K562 (cell line): Measurements from ENCODE around the gene SRGAP3. TPM values are rescaled to one million over a fixed set of nuclear protein-coding genes. Genes with fewer than 3 reads are reported as not detected.
A peak's percentile ranks its signal among the peaks of the same experiment; 100 is the strongest.

ENCODE experiments used
- ARID1B ChIP-seq: fragments of 450-650 bp; IDR thresholded peaks from 2 replicates; pipeline ENCODE4 v1.6.1; 2016; ENCODE audit warnings: antibody characterized with exemption, mild to moderate bottlenecking, inconsistent platforms
- DACH1 ChIP-seq: fragments of 450-650 bp; IDR thresholded peaks from 2 replicates; pipeline ENCODE4 v1.6.1; 2018; ENCODE audit not compliant: partially characterized antibody
- FOXA3 ChIP-seq, 2 experiments: fragments of 450-650 bp in 1 of 2; sonication (generic) in 1 of 2; formaldehyde crosslinking; IDR thresholded peaks in 1 of 2; conservative IDR thresholded peaks in 1 of 2; 2 replicates each; pipeline versions ENCODE4 v1.4.0 to v1.8.0; 2020 to 2022; ENCODE audit warnings: mild to moderate bottlenecking in 2 of 2, missing genetic modification reagents in 1 of 2
- JUND ChIP-seq, 2 experiments: IDR thresholded peaks; 2 replicates in 1 of 2; 3 replicates in 1 of 2; pipeline ENCODE4 v1.6.1; 2011; ENCODE audit warnings: borderline replicate concordance in 2 of 2, low read depth in 2 of 2, low read length in 2 of 2, improper control_type of control experiment in 1 of 2, missing biosample characterization in 1 of 2, missing genetic modification characterization in 1 of 2, missing genetic modification reagents in 1 of 2
- MAZ ChIP-seq, 2 experiments: fragments of 450-650 bp in 1 of 2; sonication (generic) in 1 of 2; formaldehyde crosslinking; IDR thresholded peaks in 1 of 2; conservative IDR thresholded peaks in 1 of 2; 2 replicates each; pipeline versions ENCODE4 v1.4.0 to v1.5.0; 2020; ENCODE audit warnings: mild to moderate bottlenecking in 1 of 2, missing genetic modification reagents in 1 of 2
- NR2C1 ChIP-seq, 2 experiments: fragments of 450-650 bp; IDR thresholded peaks; 2 replicates each; pipeline ENCODE4 v1.6.1; 2017; ENCODE audit warnings: mild to moderate bottlenecking in 2 of 2, antibody characterized with exemption in 1 of 2, inconsistent platforms in 1 of 2, missing compliant biosample characterization in 1 of 2, missing genetic modification characterization in 1 of 2
- SMARCB1 ChIP-seq: IDR thresholded peaks from 2 replicates; pipeline ENCODE4 v1.6.1; 2011; ENCODE audit warnings: improper control_type of control experiment, low read depth; ENCODE audit not compliant: insufficient read length
- ZBTB17 ChIP-seq: fragments of 450-650 bp; formaldehyde crosslinking; IDR thresholded peaks from 2 replicates; pipeline ENCODE4 v1.4.0; 2020; ENCODE audit warnings: mild to moderate bottlenecking
- ZFP1 ChIP-seq: fragments of 450-650 bp; formaldehyde crosslinking; IDR thresholded peaks from 2 replicates; pipeline ENCODE4 v1.4.0; 2020; ENCODE audit warnings: mild to moderate bottlenecking, mixed read lengths
- ZNF551 ChIP-seq: fragments of 250-450 bp; sonication (Bioruptor Pico); IDR thresholded peaks from 2 replicates; pipeline ENCODE4 v1.5.0; 2021; ENCODE audit warnings: mild to moderate bottlenecking, moderate library complexity
- polyA plus RNA-seq, 8 experiments: library from polyadenylated mRNA; depleted of rRNA in 4 of 8; stranded (reverse) in 5 of 8; unstranded in 3 of 8; fragments of >200 nt; fragmentation: Nextera tagmentation in 2 of 8; fragmentation: Illumina TruSeq in 1 of 8; extraction: Ambion mirVana in 2 of 8; extraction: Trizol in 1 of 8; gene quantifications; 2 replicates each; pipeline versions ENCODE4 v1.2.1 to v1.2.3, GENCODE V29; 2011 to 2014; ENCODE audit warnings: inconsistent platforms in 1 of 8, missing spikeins in 1 of 8
- total RNA-seq, 7 experiments: library from RNA; depleted of rRNA in 6 of 7; stranded (reverse); fragments of >200 nt in 6 of 7; fragmentation: Illumina TruSeq in 2 of 7; extraction: Trizol in 2 of 7; gene quantifications; 2 replicates each; pipeline versions ENCODE4 v1.2.1 to v1.2.3, GENCODE V29; 2011 to 2021; ENCODE audit warnings: low replicate concordance in 1 of 7
- TF ChIP-seq, protein P1 (sequence below): fragments of 200-600 bp; sonication (generic); IDR thresholded peaks from one replicate; pipeline ENCODE4 v1.6.1; 2012; ENCODE audit warnings: mild to moderate bottlenecking, low read depth, low read length, inconsistent platforms
- TF ChIP-seq, protein P2 (sequence below): fragments of 250-450 bp; sonication (Bioruptor Pico); IDR thresholded peaks from 2 replicates; pipeline ENCODE4 v1.4.0; 2020; ENCODE audit warnings: mild to moderate bottlenecking, moderate library complexity, borderline replicate concordance

SRGAP3 gene
- total and polyA plus RNA-seq, 9 of the 15 experiments (the other 6 are each of a cell fraction or from before 2014, with no cell fraction given): 0.11 to 0.85 (median 0.35) TPM; not detected in 2

DNA sequence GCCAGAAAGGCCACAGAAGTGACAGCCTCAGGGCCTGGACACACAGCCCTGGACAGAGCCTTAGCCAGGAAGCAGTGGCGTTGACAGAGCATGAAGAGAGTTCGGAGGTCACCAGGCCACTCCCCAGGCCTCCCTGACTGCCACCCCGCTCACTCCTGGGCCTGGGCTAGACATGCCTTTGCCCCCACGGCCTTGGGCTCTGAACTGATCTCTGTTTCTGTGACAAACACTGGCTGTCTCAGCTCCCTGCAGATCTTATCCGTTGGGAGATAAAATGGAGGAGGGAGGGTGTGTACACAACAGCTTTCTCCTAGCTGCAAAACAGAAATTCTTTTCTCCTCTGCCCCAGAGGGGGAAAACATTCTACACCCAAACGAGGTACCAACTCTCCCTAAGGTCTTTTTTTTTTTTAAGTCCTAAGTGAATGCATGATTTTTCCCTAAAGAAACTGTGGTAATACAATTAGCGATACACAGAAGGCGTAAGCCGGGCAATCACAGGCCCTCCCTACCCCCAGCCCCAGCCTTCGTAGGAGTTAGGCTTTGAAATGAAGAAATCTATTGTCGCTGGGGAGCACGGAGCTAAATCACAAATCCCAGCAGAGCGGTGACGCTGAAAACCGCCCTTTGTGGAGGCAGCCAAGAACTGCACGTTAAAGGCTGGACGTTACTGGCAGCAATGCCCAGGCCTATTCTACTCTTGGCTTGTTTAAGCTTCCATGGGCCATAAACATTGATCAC is 45.0 kb downstream of the SRGAP3 start (continued):
- TF ChIP-seq, protein P1, sequence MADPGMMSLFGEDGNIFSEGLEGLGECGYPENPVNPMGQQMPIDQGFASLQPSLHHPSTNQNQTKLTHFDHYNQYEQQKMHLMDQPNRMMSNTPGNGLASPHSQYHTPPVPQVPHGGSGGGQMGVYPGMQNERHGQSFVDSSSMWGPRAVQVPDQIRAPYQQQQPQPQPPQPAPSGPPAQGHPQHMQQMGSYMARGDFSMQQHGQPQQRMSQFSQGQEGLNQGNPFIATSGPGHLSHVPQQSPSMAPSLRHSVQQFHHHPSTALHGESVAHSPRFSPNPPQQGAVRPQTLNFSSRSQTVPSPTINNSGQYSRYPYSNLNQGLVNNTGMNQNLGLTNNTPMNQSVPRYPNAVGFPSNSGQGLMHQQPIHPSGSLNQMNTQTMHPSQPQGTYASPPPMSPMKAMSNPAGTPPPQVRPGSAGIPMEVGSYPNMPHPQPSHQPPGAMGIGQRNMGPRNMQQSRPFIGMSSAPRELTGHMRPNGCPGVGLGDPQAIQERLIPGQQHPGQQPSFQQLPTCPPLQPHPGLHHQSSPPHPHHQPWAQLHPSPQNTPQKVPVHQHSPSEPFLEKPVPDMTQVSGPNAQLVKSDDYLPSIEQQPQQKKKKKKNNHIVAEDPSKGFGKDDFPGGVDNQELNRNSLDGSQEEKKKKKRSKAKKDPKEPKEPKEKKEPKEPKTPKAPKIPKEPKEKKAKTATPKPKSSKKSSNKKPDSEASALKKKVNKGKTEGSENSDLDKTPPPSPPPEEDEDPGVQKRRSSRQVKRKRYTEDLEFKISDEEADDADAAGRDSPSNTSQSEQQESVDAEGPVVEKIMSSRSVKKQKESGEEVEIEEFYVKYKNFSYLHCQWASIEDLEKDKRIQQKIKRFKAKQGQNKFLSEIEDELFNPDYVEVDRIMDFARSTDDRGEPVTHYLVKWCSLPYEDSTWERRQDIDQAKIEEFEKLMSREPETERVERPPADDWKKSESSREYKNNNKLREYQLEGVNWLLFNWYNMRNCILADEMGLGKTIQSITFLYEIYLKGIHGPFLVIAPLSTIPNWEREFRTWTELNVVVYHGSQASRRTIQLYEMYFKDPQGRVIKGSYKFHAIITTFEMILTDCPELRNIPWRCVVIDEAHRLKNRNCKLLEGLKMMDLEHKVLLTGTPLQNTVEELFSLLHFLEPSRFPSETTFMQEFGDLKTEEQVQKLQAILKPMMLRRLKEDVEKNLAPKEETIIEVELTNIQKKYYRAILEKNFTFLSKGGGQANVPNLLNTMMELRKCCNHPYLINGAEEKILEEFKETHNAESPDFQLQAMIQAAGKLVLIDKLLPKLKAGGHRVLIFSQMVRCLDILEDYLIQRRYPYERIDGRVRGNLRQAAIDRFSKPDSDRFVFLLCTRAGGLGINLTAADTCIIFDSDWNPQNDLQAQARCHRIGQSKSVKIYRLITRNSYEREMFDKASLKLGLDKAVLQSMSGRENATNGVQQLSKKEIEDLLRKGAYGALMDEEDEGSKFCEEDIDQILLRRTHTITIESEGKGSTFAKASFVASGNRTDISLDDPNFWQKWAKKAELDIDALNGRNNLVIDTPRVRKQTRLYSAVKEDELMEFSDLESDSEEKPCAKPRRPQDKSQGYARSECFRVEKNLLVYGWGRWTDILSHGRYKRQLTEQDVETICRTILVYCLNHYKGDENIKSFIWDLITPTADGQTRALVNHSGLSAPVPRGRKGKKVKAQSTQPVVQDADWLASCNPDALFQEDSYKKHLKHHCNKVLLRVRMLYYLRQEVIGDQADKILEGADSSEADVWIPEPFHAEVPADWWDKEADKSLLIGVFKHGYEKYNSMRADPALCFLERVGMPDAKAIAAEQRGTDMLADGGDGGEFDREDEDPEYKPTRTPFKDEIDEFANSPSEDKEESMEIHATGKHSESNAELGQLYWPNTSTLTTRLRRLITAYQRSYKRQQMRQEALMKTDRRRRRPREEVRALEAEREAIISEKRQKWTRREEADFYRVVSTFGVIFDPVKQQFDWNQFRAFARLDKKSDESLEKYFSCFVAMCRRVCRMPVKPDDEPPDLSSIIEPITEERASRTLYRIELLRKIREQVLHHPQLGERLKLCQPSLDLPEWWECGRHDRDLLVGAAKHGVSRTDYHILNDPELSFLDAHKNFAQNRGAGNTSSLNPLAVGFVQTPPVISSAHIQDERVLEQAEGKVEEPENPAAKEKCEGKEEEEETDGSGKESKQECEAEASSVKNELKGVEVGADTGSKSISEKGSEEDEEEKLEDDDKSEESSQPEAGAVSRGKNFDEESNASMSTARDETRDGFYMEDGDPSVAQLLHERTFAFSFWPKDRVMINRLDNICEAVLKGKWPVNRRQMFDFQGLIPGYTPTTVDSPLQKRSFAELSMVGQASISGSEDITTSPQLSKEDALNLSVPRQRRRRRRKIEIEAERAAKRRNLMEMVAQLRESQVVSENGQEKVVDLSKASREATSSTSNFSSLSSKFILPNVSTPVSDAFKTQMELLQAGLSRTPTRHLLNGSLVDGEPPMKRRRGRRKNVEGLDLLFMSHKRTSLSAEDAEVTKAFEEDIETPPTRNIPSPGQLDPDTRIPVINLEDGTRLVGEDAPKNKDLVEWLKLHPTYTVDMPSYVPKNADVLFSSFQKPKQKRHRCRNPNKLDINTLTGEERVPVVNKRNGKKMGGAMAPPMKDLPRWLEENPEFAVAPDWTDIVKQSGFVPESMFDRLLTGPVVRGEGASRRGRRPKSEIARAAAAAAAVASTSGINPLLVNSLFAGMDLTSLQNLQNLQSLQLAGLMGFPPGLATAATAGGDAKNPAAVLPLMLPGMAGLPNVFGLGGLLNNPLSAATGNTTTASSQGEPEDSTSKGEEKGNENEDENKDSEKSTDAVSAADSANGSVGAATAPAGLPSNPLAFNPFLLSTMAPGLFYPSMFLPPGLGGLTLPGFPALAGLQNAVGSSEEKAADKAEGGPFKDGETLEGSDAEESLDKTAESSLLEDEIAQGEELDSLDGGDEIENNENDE: no peak
- TF ChIP-seq JUND (IDR thresholded peaks at IDR 0.05; ENCODE audit: borderline replicate concordance, low read depth, low read length) (no peak), JUND (tag; IDR thresholded peaks at IDR 0.05; ENCODE audit: borderline replicate concordance, low read depth, low read length) (no peak), ZBTB17 (CRISPR knock-in tag) (no peak), SMARCB1 (no peak), DACH1 (no peak), MAZ (CRISPR knock-in tag; conservative IDR thresholded peaks at IDR 0.05 in 1 of 2, IDR thresholded peaks at IDR 0.05 in 1 of 2) (0 out of 4 replicates have a peak, but pooled peaks of 1 of the 2 experiments have one; percentile 43), ARID1B (no peak), ZNF551 (CRISPR knock-in tag) (no peak), NR2C1 (IDR thresholded peaks at IDR 0.05) (peak; percentile 75), NR2C1 (tag; IDR thresholded peaks at IDR 0.05) (peak; percentile 88), FOXA3 (CRISPR knock-in tag; conservative IDR thresholded peaks at IDR 0.05 in 1 of 2, IDR thresholded peaks at IDR 0.05 in 1 of 2) (0 out of 4 replicates have a peak, but pooled peaks of 1 of the 2 experiments have one; percentile 42), ZFP1 (CRISPR knock-in tag) (no peak)
- TF ChIP-seq, protein P2, sequence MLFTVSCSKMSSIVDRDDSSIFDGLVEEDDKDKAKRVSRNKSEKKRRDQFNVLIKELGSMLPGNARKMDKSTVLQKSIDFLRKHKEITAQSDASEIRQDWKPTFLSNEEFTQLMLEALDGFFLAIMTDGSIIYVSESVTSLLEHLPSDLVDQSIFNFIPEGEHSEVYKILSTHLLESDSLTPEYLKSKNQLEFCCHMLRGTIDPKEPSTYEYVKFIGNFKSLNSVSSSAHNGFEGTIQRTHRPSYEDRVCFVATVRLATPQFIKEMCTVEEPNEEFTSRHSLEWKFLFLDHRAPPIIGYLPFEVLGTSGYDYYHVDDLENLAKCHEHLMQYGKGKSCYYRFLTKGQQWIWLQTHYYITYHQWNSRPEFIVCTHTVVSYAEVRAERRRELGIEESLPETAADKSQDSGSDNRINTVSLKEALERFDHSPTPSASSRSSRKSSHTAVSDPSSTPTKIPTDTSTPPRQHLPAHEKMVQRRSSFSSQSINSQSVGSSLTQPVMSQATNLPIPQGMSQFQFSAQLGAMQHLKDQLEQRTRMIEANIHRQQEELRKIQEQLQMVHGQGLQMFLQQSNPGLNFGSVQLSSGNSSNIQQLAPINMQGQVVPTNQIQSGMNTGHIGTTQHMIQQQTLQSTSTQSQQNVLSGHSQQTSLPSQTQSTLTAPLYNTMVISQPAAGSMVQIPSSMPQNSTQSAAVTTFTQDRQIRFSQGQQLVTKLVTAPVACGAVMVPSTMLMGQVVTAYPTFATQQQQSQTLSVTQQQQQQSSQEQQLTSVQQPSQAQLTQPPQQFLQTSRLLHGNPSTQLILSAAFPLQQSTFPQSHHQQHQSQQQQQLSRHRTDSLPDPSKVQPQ (CRISPR knock-in tag): no peak
